Ovary (tissue), 9 donors: ENCODE data around the gene TJP1. TPM values are rescaled to one million over a fixed set of nuclear protein-coding genes. Genes with fewer than 3 reads are reported as not detected.

Source experiments
- DNase-seq, 5 donors: peaks; one replicate each; pipeline ENCODE4 v3.0.0-alpha.2; 2019 to 2020
- H3K27ac ChIP-seq, 2 donors: fragments of 200-600 bp; one replicate each; pipeline versions ENCODE4 v1.5.1 to v1.8.0; 2019 to 2022
- H3K27me3 ChIP-seq: fragments of 200-600 bp; one replicate; pipeline ENCODE4 v1.8.0; 2022
- H3K36me3 ChIP-seq: fragments of 200-600 bp; sonication (generic); one replicate; pipeline ENCODE4 v1.5.1; 2019
- H3K4me1 ChIP-seq: one replicate; pipeline ENCODE4 v1.8.1; 2013; ENCODE audit warnings: mild to moderate bottlenecking, moderate library complexity; ENCODE audit not compliant: insufficient read depth
- H3K4me3 ChIP-seq: fragments of 200-600 bp; sonication (generic); one replicate; pipeline ENCODE4 v1.5.1; 2017
- H3K9me3 ChIP-seq, 2 donors: fragments of 200-600 bp in 1 of 2; sonication (generic) in 1 of 2; one replicate each; pipeline versions ENCODE4 v1.5.1 to v1.8.1; 2013 to 2019; ENCODE audit warnings: mild to moderate bottlenecking in 1 of 2, moderate library complexity in 1 of 2
- EP300 ChIP-seq: sonication (generic); formaldehyde crosslinking; IDR thresholded peaks from one replicate; pipeline ENCODE4 v1.6.1; 2017; ENCODE audit warnings: antibody characterized with exemption
- POLR2A ChIP-seq: fragments of 450-650 bp; IDR thresholded peaks from one replicate; pipeline ENCODE4 v1.6.1; 2017; ENCODE audit warnings: antibody characterized with exemption, mild to moderate bottlenecking, moderate library complexity
- WGBS, 3 donors: extraction: QIAGEN DNeasy Blood & Tissue Kit in 1 of 3; methylation state at CpG; one replicate each; pipeline versions ENCODE4 v1.1.5 to v1.1.7; 2013 to 2017; 5-methylcytosine and 5-hydroxymethylcytosine counted together
- intact Hi-C, 4 donors: fragments of 100-400 bp; cut with DNase I; formaldehyde crosslinking; loops; one replicate each; pipeline versions ENCODE4 v1.11.0 to v1.15.1; 2022 to 2023
- polyA plus RNA-seq, 2 donors: library from polyadenylated mRNA; stranded (reverse); fragments of 200-250 nt in 1 of 2; fragments of 350-450 nt in 1 of 2; fragmentation: Illumina TruSeq in 1 of 2; extraction: RNeasy Lipid Tissue Mini Kit (QIAGEN cat#74804) in 1 of 2; gene quantifications; one replicate each; pipeline ENCODE4 v1.2.3, GENCODE V29; 2013 to 2014
- total RNA-seq, 7 donors: library from RNA; depleted of rRNA in 2 of 7; stranded (reverse); fragments of >200 nt in 2 of 7; fragmentation: NEBNext Ultra II Directional in 3 of 7; extraction: Animal tissue kit (Norgen Biotek cat#: 25700) in 3 of 7; gene quantifications; one replicate each; pipeline versions ENCODE4 v1.1.0 to v1.2.4, GENCODE V29; 2016 to 2023
- TF ChIP-seq, protein P1 (sequence below), 3 donors: fragments of 450-650 bp in 2 of 3; fragments of 200-600 bp in 1 of 3; IDR thresholded peaks; one replicate each; pipeline versions ENCODE4 v1.5.1 to v1.8.0; 2016 to 2022; ENCODE audit warnings: antibody characterized with exemption in 3 of 3, mild to moderate bottlenecking in 1 of 3
- donor health status: DM: no; HTN: no; CAD: no; lungs with moderate emphysema.
- donor health status: DM: no; HTN: no; CAD: no.
- donor health status: Bipolar disorder and iron deficiency.
- donor health status: DM: yes; HTN: yes; CAD: no.
- donor health status: DM: no; HTN: no; CAD: no.
- donor health status: DM: yes; HTN: yes; CAD: no.

TJP1 gene
- total and polyA plus RNA-seq, 9 donors, result 25.3 to 150 (median 70.1) TPM

DNA sequence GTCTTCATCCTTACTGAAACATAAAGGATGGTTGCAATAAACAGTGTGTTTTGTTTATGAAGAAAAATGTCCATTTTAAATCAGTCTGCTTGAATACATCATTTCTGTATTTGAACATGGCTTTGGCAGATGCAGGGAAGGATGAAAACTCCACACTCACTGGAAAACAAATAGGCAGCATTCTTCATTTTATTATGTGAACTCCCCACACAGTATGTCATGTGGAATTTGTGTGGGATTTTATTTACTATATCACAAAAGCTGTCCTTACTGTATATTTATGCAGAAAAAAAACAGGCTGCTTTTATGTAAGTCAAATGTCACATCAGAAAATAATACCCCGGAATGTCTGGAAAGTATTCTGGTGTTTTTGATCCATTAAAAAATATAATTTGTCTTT, 44.1 kb upstream of the TJP1 start:
- peaks cover 8% of the 10 kb centered on the region for H3K4me1 ChIP-seq

DNA sequence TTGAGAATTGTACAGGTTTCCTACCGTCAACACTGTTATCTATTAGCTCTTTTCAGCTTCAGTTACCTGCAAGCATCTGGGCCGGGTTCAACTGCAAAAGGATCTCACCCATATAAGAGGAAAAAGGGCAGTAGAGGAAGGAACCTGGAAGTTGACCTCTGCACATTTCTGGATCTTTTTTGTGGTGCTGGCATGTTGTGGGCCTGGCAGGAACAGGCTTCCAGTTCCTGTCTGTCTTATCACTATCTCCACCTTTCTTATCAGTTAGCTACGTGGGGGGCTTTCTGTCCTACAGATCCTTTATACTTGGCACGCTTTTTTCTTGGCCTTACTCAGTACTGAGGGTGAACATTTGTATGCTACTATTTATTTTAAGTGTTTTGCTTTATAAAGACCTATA, 42.2 kb upstream of the TJP1 start:
- TF ChIP-seq EP300 (no peak), POLR2A (no peak)
- H3K4me3 ChIP-seq, result no peak overlapping the region
- H3K9me3 ChIP-seq, result no peaks in the 10 kb centered on the region
- no peaks in the 10 kb centered on the region for H3K27me3 ChIP-seq
- peak overlapping the region in 1 of 2 donors; percentile 7 for H3K27ac ChIP-seq
- WGBS, 3 donors, result 57 to 69% (median 67%) methylated on average over 4 of the region's 4 CpGs
- H3K36me3 ChIP-seq, result no peaks in the 10 kb centered on the region
- peaks cover 5% of the 10 kb centered on the region for H3K4me1 ChIP-seq
- intact Hi-C loops, result no loop called here
- no peak for DNase-seq

More for the DNA sequence above, 44.1 kb upstream of the TJP1 start:
- Histone ChIP-seq H3K27me3 (no peaks in the 10 kb centered on the region), H3K9me3 (no peaks in the 10 kb centered on the region), H3K36me3 (no peaks in the 10 kb centered on the region), H3K27ac (no peak overlapping the region), H3K4me3 (no peak overlapping the region)
- 30 to 69% (median 50%) methylated on average over 1 of the region's 1 CpG for WGBS, 3 donors
- intact Hi-C loops, result no loop called here
- TF ChIP-seq POLR2A (no peak), EP300 (no peak)
- TF ChIP-seq, protein P1, sequence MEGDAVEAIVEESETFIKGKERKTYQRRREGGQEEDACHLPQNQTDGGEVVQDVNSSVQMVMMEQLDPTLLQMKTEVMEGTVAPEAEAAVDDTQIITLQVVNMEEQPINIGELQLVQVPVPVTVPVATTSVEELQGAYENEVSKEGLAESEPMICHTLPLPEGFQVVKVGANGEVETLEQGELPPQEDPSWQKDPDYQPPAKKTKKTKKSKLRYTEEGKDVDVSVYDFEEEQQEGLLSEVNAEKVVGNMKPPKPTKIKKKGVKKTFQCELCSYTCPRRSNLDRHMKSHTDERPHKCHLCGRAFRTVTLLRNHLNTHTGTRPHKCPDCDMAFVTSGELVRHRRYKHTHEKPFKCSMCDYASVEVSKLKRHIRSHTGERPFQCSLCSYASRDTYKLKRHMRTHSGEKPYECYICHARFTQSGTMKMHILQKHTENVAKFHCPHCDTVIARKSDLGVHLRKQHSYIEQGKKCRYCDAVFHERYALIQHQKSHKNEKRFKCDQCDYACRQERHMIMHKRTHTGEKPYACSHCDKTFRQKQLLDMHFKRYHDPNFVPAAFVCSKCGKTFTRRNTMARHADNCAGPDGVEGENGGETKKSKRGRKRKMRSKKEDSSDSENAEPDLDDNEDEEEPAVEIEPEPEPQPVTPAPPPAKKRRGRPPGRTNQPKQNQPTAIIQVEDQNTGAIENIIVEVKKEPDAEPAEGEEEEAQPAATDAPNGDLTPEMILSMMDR (IDR thresholded peaks at IDR 0.05), result no peak
- no peak for DNase-seq

DNA sequence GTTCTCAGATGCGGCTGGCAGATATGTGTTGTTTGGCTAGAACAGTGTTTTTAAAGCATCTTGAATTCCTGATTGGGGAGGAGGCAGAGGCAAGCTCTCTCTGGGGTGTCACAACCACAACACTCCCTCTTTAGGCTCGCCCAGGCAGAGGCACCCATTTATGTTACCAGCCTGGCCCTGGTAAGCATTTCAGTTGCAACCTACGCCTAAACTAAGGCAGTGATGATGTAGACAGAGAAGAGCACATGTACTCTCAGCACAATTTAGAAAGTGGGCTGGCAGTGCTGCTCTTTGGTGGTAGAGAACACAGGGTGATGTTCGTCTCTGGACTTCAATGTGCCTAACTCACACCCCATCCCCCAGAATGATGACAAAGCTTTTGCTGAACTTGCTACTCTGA, 41.2 kb upstream of the TJP1 start:
- intact Hi-C loops, result no loop called here
- Histone ChIP-seq H3K27ac (no peak overlapping the region), H3K4me1 (peaks cover 5% of the 10 kb centered on the region)

DNA sequence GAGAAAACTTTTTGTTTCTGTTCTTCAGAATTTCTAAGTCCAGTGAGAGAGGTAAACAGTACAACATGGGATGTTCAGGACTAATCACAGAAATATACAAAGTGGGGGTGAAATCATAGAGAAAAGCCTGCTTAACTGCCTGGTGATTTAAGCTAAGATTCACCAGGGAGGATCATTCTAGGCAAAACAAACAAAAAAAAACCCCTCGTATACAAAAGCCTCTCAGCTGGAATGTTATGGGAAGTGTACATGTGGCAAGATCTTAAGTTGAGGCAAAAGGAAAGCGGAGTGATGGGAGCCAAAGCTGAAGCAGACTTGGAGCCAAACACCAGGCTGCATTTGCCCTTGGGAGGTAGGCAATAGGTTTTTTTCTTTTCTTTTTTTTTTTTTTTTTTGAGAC, 40.0 kb upstream of the TJP1 start:
- Histone ChIP-seq H3K27ac (no peak overlapping the region), H3K4me1 (peaks cover 5% of the 10 kb centered on the region), H3K9me3 (no peaks in the 10 kb centered on the region), H3K27me3 (no peaks in the 10 kb centered on the region), H3K4me3 (no peak overlapping the region), H3K36me3 (no peaks in the 10 kb centered on the region)
- no peak for TF ChIP-seq POLR2A
- no peak for TF ChIP-seq EP300
- TF ChIP-seq, protein P1 (IDR thresholded peaks at IDR 0.05), result no peak
- DNase-seq, result no peak
- WGBS, 3 donors, result 70 to 81% (median 80%) methylated on average over 2 of the region's 2 CpGs
- intact Hi-C loops, result no loop called here

More for the DNA sequence above, 41.2 kb upstream of the TJP1 start:
- Histone ChIP-seq H3K9me3 (no peaks in the 10 kb centered on the region), H3K27me3 (no peaks in the 10 kb centered on the region), H3K4me3 (no peak overlapping the region), H3K36me3 (no peaks in the 10 kb centered on the region)
- DNase-seq, result no peak
- 89 to 95% (median 91%) methylated on average over 4 of the region's 4 CpGs for WGBS, 3 donors
- TF ChIP-seq EP300, result no peak
- no peak for TF ChIP-seq POLR2A
- TF ChIP-seq, protein P1 (IDR thresholded peaks at IDR 0.05), result no peak

DNA sequence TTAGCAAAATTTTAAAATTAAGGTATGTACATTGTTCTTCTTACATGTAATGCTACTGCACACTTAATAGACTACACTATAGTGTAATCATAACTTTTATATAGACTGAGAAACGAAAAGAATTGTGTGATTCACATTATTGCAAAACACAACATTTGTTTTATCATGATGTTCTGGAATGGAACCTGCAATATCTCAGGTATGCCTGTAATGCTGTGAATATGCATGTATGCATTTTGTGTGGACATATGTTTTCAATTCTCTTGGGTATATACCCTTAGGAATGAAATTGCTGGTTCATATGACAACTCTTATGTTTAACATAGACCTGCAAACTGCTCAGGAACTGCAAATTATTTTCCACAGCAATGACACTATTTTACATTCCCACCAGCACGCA, 38.6 kb upstream of the TJP1 start:
- DNase-seq, result no peak

More for the DNA sequence above, 38.6 kb upstream of the TJP1 start:
- Histone ChIP-seq H3K27me3 (no peaks in the 10 kb centered on the region), H3K9me3 (no peaks in the 10 kb centered on the region), H3K4me3 (no peak overlapping the region), H3K36me3 (no peaks in the 10 kb centered on the region), H3K27ac (no peak overlapping the region), H3K4me1 (peaks cover 5% of the 10 kb centered on the region)
- intact Hi-C loops, result no loop called here
- 89 to 94% (median 94%) methylated on average over 2 of the region's 2 CpGs for WGBS, 3 donors
- TF ChIP-seq EP300 (no peak), POLR2A (no peak)
- TF ChIP-seq, protein P1 (IDR thresholded peaks at IDR 0.05), result no peak
